Uterus (tissue), 2 donors: ENCODE results near the gene NUP133.

Experiments used
- POLR2A ChIP-seq, 2 donors: fragments of 450-650 bp; IDR thresholded peaks; one replicate each; pipeline ENCODE4 v1.6.1; 2016; ENCODE audit warnings: antibody characterized with exemption in 2 of 2, mild to moderate bottlenecking in 1 of 2, moderate library complexity in 1 of 2
- TF ChIP-seq, protein P1 (sequence below), 4 experiments: fragments of 200-600 bp in 2 of 4; fragments of 450-650 bp in 2 of 4; sonication (generic) in 2 of 4; IDR thresholded peaks; one replicate each; pipeline ENCODE4 v1.5.1; 2016 to 2019; ENCODE audit warnings: antibody characterized with exemption in 4 of 4, mild to moderate bottlenecking in 2 of 4, moderate library complexity in 1 of 4

DNA sequence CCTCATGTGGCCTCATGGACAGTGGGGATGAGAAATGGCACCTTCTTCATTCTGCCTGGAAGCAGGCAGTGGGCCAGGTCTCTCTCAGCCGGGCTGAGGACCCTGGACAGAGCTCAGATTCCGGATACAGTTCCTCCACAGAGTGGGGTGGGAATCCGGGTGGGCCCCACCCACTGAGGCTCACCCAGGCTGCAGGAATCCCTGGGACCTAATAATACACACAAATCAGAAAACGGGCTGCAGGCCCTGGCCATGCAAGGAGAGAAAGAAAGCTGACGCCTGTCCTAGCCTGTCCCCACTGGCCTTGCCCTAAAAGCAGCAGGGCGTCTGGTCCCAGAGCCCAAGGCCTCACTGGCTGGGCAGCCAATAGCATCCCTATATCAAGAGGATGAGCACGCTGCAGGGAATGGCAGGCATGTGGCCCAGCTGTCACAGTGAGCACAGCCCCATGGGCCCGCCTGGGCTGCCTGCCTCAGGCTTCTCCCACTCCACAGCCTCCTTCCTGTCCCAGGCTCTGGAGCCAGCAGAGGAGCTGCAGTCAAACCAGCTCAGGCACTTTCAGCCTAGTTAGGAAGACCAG lies 99.6 kb downstream of the NUP133 start:
- TF ChIP-seq POLR2A (IDR thresholded peaks at IDR 0.05), result no peak
- TF ChIP-seq, protein P1, sequence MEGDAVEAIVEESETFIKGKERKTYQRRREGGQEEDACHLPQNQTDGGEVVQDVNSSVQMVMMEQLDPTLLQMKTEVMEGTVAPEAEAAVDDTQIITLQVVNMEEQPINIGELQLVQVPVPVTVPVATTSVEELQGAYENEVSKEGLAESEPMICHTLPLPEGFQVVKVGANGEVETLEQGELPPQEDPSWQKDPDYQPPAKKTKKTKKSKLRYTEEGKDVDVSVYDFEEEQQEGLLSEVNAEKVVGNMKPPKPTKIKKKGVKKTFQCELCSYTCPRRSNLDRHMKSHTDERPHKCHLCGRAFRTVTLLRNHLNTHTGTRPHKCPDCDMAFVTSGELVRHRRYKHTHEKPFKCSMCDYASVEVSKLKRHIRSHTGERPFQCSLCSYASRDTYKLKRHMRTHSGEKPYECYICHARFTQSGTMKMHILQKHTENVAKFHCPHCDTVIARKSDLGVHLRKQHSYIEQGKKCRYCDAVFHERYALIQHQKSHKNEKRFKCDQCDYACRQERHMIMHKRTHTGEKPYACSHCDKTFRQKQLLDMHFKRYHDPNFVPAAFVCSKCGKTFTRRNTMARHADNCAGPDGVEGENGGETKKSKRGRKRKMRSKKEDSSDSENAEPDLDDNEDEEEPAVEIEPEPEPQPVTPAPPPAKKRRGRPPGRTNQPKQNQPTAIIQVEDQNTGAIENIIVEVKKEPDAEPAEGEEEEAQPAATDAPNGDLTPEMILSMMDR (IDR thresholded peaks at IDR 0.05), result no peak
